GM12878 (cell line): ENCODE results near the gene RBL2. TPM values are rescaled to one million over a fixed set of nuclear protein-coding genes. Genes with fewer than 3 reads are reported as not detected.

Experiments used
- ATF3 ChIP-seq: IDR thresholded peaks from 2 replicates; pipeline ENCODE4 v1.6.1; 2011; ENCODE audit warnings: low read depth, mild to moderate bottlenecking, low read length, moderate library complexity, borderline replicate concordance; ENCODE audit errors: extremely low read depth
- ATF7 ChIP-seq: fragments of 450-650 bp; IDR thresholded peaks from 2 replicates; pipeline ENCODE4 v1.6.1; 2016; ENCODE audit warnings: low read depth, mild to moderate bottlenecking
- BCL11A ChIP-seq: IDR thresholded peaks from 2 replicates; pipeline ENCODE4 v1.6.1; 2011; ENCODE audit warnings: low read depth, low read length
- CBFB ChIP-seq: IDR thresholded peaks from 2 replicates; pipeline ENCODE4 v1.6.1; 2016; ENCODE audit warnings: antibody characterized with exemption, low read depth
- EED ChIP-seq: sonication (generic); IDR thresholded peaks from 2 replicates; pipeline ENCODE4 v1.6.1; 2016; ENCODE audit warnings: antibody characterized with exemption, low read depth
- EGR1 ChIP-seq, 2 experiments: IDR thresholded peaks; 1 replicate in 1 of 2; 2 replicates in 1 of 2; pipeline ENCODE4 v1.6.1; 2011 to 2012; ENCODE audit warnings: low read depth in 2 of 2, low read length in 2 of 2, borderline replicate concordance in 1 of 2, mild to moderate bottlenecking in 1 of 2, moderate library complexity in 1 of 2
- FOS ChIP-seq: IDR thresholded peaks from 3 replicates; pipeline ENCODE4 v1.6.1; 2011; ENCODE audit warnings: borderline replicate concordance; ENCODE audit not compliant: insufficient read length; ENCODE audit errors: extremely low read depth
- HCFC1 ChIP-seq: fragments of 150-350 bp; IDR thresholded peaks from 2 replicates; pipeline ENCODE4 v1.6.1; 2014; ENCODE audit warnings: low read length
- HDAC2 ChIP-seq: fragments of 200-600 bp; sonication (generic); IDR thresholded peaks from 2 replicates; pipeline ENCODE4 v1.6.1; 2017
- JUND ChIP-seq: IDR thresholded peaks from 2 replicates; pipeline ENCODE4 v1.6.1; 2012; ENCODE audit warnings: low read depth, mild to moderate bottlenecking, low read length, improper control_type of control experiment, moderate library complexity
- KLF5 ChIP-seq: fragments of 450-650 bp; IDR thresholded peaks from 2 replicates; pipeline ENCODE4 v1.6.1; 2014; ENCODE audit warnings: mild to moderate bottlenecking; ENCODE audit not compliant: partially characterized antibody
- LARP7 ChIP-seq: fragments of 450-650 bp; IDR thresholded peaks from 2 replicates; pipeline ENCODE4 v1.6.1; 2017; ENCODE audit warnings: mild to moderate bottlenecking
- MEF2A ChIP-seq: IDR thresholded peaks from 2 replicates; pipeline ENCODE4 v1.6.1; 2011; ENCODE audit warnings: low read depth, mild to moderate bottlenecking, low read length, moderate library complexity; ENCODE audit not compliant: insufficient read depth
- MYB ChIP-seq: fragments of 150-350 bp; IDR thresholded peaks from 2 replicates; pipeline ENCODE4 v1.6.1; 2014; ENCODE audit warnings: mild to moderate bottlenecking, low read depth, low read length, borderline replicate concordance
- PAX5 ChIP-seq: IDR thresholded peaks from 2 replicates; pipeline ENCODE4 v1.6.1; 2011; ENCODE audit warnings: low read depth, low read length, borderline replicate concordance
- PBX3 ChIP-seq: IDR thresholded peaks from 2 replicates; pipeline ENCODE4 v1.6.1; 2011; ENCODE audit warnings: mild to moderate bottlenecking, low read depth, low read length, moderate library complexity; ENCODE audit not compliant: insufficient replicate concordance
- RELB ChIP-seq: fragments of 450-650 bp; IDR thresholded peaks from 2 replicates; pipeline ENCODE4 v1.6.1; 2017; ENCODE audit warnings: low read depth, mild to moderate bottlenecking, moderate library complexity
- RUNX3 ChIP-seq: IDR thresholded peaks from 2 replicates; pipeline ENCODE4 v1.6.1; 2012; ENCODE audit warnings: low read length, inconsistent platforms
- SMC3 ChIP-seq: IDR thresholded peaks from 2 replicates; pipeline ENCODE4 v1.6.1; 2011; ENCODE audit warnings: low read length, improper control_type of control experiment, borderline replicate concordance
- STAT1 ChIP-seq: fragments of 450-650 bp; conservative IDR thresholded peaks from 2 replicates; pipeline ENCODE4 v1.6.1; 2014; ENCODE audit warnings: antibody characterized with exemption, mild to moderate bottlenecking
- SUPT20H ChIP-seq: IDR thresholded peaks from 2 replicates; pipeline ENCODE4 v1.6.1; 2011; ENCODE audit warnings: low read depth, mild to moderate bottlenecking, low read length, moderate library complexity, borderline replicate concordance; ENCODE audit not compliant: control insufficient read depth
- TBL1XR1 ChIP-seq: IDR thresholded peaks from 2 replicates; pipeline ENCODE4 v1.6.1; 2012; ENCODE audit warnings: low read depth, low read length, improper control_type of control experiment
- TCF7 ChIP-seq: IDR thresholded peaks from 2 replicates; pipeline ENCODE4 v1.6.1; 2014; ENCODE audit warnings: antibody characterized with exemption, borderline replicate concordance
- WRNIP1 ChIP-seq: IDR thresholded peaks from 2 replicates; pipeline ENCODE4 v1.6.1; 2011; ENCODE audit warnings: low read depth, low read length, improper control_type of control experiment, borderline replicate concordance
- YBX1 ChIP-seq: fragments of 450-650 bp; IDR thresholded peaks from 2 replicates; pipeline ENCODE4 v1.6.1; 2016; ENCODE audit warnings: antibody characterized with exemption
- YY1 ChIP-seq: IDR thresholded peaks from 2 replicates; pipeline ENCODE4 v1.6.1; 2011; ENCODE audit warnings: low read depth, mild to moderate bottlenecking, low read length
- ZNF217 ChIP-seq: fragments of 450-650 bp; IDR thresholded peaks from 2 replicates; pipeline ENCODE4 v1.6.1; 2017; ENCODE audit warnings: antibody characterized with exemption, mild to moderate bottlenecking
- ZNF274 ChIP-seq: IDR thresholded peaks from one replicate; pipeline ENCODE4 v1.8.0; 2011; ENCODE audit not compliant: insufficient read length, insufficient read depth
- ZSCAN29 ChIP-seq: fragments of 450-650 bp; IDR thresholded peaks from 2 replicates; pipeline ENCODE4 v1.6.1; 2017; ENCODE audit warnings: mild to moderate bottlenecking, moderate library complexity
- polyA plus RNA-seq, 11 experiments: library from polyadenylated mRNA; depleted of rRNA in 4 of 11; unstranded in 6 of 11; stranded (reverse) in 5 of 11; fragments of >200 nt; fragmentation: Nextera tagmentation in 4 of 11; fragmentation: Illumina TruSeq in 1 of 11; extraction: Ambion mirVana in 4 of 11; extraction: Trizol in 1 of 11; gene quantifications; 1 replicate in 1 of 11; 2 replicates in 10 of 11; pipeline versions ENCODE4 v1.2.1 to v1.2.3, GENCODE V29; 2011 to 2016; ENCODE audit warnings: inconsistent platforms in 2 of 11, missing spikeins in 2 of 11, low read depth in 1 of 11
- total RNA-seq, 4 experiments: library from RNA; depleted of rRNA in 3 of 4; stranded (reverse); fragments of >200 nt in 3 of 4; fragmentation: Illumina TruSeq in 1 of 4; extraction: Trizol in 1 of 4; gene quantifications; 2 replicates each; pipeline versions ENCODE4 v1.2.1 to v1.2.3, GENCODE V29; 2013 to 2021

RBL2 gene
- total and polyA plus RNA-seq, 10 of the 15 experiments (the other 5 are each of a cell fraction or from before 2014, with no cell fraction given), result 10.0 to 107 (median 39.0) TPM

- TF ChIP-seq HDAC2 (no peak), EED (peak; percentile 68), MEF2A (no peak), SUPT20H (no peak), TBL1XR1 (no peak), WRNIP1 (no peak), YBX1 (no peak), RELB (peak; percentile 81), PBX3 (no peak), JUND (no peak), CBFB (no peak), TCF7 (no peak), KLF5 (no peak), ATF7 (no peak), ATF3 (no peak), FOS (no peak), ZNF217 (no peak), MYB (no peak), EGR1 (IDR thresholded peaks at IDR 0.05; ENCODE audit: borderline replicate concordance in 1 of 2, low read depth in 2 of 2, low read length in 2 of 2) (no peak), STAT1 (no peak), RUNX3 (peak; percentile 44; the same call in 1 of the 2 replicates), YY1 (peak; percentile 39; the same call in 1 of the 2 replicates), HCFC1 (no peak), PAX5 (peak; percentile 85), BCL11A (no peak), LARP7 (0 out of 2 replicates have a peak, but pooled peaks have one; percentile 23), ZSCAN29 (no peak), ZNF274 (no peak), SMC3 (peak; percentile 61)
Observed at GRCh38 chr16:53509906-53510703, 75.8 kb downstream of the RBL2 start (continued).
